Sigmoid colon (tissue), 3 donors: Measurements from ENCODE around the gene SCML2.

Experiments used
- CTCF ChIP-seq, 4 experiments: fragments of 450-650 bp in 3 of 4; fragments of 200-600 bp in 1 of 4; IDR thresholded peaks; one replicate each; pipeline ENCODE4 v1.5.1; 2016 to 2019; ENCODE audit warnings: antibody characterized with exemption in 4 of 4, mild to moderate bottlenecking in 3 of 4, moderate library complexity in 2 of 4
- POLR2A ChIP-seq, 2 donors: fragments of 450-650 bp; IDR thresholded peaks; one replicate each; pipeline ENCODE4 v1.6.1; 2016; ENCODE audit warnings: antibody characterized with exemption in 2 of 2, mild to moderate bottlenecking in 2 of 2, moderate library complexity in 2 of 2

- TF ChIP-seq CTCF (IDR thresholded peaks at IDR 0.05) (no peak), POLR2A (IDR thresholded peaks at IDR 0.05) (no peak)
These were observed 150.9 kb downstream of the SCML2 start for GRCh38 chrX:18203631-18204030.
